Measurements from ENCODE around the gene GNG7.
"Not testable (repeated sequence)": the region's sequence is repeated elsewhere in the genome, so short reads cannot be mapped to it uniquely, and the experiment has no call there.

Gene GNG7

DNA sequence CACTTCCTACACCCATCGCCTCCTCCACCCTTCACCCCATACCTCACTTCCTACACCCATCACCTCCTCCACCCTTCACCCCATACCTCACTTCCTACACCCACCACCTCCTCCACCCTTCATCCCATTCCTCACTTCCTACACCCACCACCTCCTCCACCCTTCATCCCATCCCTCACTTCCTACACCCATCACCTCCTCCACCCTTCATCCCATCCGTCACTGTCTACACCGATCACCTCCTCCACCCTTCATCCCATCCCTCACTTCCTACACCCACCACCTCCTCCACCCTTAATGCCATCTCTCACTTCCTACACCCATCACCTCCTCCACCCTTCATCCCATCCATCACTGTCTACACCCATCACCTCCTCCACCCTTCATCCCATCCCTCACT lies 10.7 kb upstream of the GNG7 start:
- DNase-seq (ENCODE audit: low spot score) = not testable (repeated sequence)

DNA sequence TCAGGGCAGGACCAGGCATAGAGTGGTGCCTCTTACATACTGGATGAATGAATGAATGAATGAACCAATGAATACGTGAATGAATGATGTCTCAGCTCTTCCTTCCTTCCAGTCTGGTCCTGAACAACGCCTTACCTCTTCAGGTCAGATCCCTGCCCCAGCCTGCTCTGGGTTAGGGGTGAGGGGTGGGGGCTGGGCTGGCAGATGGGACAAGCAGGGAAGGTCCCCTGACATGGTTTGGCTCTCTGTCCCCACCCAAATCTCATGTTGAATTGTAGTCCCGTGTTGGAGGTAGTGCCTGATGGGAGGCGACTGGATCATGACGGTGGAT lies 9.3 kb upstream of the GNG7 start:
- DNase-seq (ENCODE audit: low spot score) = no peak

DNA sequence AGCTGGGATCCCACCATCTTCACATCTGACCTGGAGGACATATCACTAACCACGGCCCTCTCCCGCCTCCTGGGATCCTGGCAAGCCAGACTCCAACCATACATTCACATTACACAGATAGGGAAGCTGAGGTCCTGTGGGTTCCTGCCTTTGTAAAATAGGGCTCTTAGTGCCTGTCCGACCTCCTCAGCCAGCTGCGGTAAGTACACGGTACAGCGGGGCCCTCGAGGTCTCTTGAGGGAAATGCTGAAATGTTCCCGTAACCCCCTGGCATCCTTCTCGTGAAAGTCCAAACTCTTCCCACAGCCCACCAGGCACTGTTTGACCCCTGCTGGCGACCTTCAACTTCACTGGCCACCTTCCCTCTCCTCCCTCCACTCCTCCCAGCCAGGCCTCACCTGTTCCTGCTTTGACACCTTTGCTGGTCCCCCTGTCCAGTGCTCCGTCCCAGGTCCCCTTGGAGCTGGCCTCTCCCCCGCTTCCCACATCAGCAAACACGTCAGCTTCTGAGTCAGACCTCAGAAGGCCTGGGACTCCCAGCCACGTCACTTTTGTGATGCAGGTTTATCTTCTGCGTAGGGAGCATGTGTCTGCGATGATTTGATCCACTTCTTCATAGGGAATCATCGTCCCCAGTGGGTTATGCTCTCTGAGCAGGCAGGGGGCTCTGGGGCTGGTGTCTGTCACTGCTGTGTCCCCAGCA lies 8.8 kb upstream of the GNG7 start:
- no peak for DNase-seq (ENCODE audit: low spot score)

DNA sequence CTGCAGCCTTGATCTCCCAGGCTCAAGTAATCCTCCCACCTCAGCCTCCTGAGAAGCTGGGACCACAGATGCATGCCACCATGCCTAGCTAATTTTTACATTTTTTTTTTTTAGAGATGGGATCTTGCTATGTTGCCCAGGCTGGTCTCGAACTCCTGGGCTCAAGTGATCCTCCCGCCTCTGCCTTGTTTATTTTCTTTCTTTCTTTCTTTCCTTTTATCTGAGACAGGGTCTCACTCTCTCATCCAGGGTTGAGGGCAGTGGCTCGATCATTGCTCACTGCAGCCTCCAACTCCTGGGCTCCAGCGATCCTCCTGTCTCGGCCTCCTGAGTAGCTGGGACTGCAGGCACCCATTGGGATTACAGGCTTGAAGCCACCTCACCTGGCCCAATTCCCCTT lies 3.8 kb upstream of the GNG7 start:
- no peak for DNase-seq (ENCODE audit: low spot score)

DNA sequence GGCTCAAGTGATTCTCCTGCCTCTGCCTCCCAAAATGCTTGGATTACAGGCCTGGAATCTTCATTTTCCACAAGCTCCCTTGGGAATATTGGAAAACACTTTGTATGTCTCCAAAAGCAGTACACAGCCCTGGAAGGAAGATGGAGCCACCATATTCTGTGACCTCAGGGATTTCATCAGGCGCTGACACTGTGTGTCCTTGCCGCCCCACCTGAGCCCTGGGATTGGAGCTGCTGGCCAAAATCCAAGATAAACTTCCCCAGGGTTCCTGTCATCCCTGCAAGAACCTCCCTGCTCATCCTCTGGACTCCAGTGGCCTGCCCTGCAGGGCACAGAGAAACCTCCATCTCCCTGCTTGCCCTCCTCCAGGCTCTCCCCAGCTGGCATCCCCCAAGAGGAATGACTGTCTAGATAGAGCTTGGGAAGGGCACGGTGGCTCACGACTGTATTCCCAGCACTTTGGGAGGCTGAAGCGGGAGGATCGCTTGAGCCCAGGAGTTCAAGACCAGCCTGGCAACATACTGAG lies 1.3 kb upstream of the GNG7 start:
- no peak for DNase-seq (ENCODE audit: low spot score)

DNA sequence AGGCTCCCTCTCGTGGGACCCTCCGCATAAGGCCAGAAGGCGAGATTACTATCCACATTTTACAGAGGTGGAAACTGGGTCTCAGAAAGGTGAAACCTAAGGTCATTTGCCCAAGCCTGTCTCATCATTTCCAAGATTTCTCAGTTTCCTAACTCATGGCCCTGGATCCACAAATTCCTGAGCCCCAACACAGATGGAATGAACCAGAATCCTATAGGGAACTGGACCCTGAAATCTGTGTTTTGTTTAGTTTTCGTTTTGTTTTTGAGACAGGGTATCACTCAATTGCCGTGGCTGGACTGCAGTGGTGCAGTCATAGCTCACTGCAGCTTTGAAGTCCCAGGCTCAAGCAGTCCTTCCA lies 563 bp upstream of the GNG7 start:
- DNase-seq (ENCODE audit: low spot score) = no peak

DNA sequence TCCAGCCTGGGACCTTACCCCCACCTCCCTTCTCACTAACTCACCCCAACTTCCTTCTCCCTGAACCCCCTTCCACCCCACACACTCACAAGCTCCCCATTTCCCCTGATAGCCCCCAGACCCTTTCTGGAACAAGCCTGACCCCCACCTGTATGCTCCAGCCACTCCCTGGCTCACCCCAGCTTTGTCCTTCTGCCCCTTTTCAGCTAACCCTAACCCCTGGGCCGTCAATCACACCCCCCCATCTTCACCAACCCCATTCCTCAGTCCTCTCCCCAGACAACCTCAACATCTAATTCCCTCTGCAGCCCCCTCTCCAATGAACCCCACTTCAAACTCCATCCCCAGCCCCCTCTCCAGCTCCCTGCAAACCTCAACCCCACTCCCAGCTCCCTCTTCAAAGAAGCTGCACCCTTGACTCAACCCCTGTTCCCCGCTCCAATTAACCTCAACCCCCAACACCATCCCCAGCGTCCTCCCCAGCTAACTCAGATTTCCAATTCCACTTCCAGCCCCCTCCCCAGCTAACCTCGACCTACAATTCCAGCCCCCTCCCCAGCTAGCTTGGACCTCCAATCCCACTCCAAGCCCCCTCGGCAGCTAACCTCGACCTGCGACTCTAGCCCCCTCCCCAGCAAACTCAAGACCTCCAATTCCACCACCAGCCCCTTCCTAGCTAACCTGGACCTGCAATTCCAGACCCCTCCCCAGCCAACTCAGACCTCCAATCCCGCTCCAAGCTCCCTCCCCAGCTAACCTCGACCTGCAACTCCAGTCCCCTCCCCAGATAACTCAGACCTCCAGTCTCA lies 929 bp downstream of the GNG7 start:
- no peak for DNase-seq (ENCODE audit: low spot score)

DNA sequence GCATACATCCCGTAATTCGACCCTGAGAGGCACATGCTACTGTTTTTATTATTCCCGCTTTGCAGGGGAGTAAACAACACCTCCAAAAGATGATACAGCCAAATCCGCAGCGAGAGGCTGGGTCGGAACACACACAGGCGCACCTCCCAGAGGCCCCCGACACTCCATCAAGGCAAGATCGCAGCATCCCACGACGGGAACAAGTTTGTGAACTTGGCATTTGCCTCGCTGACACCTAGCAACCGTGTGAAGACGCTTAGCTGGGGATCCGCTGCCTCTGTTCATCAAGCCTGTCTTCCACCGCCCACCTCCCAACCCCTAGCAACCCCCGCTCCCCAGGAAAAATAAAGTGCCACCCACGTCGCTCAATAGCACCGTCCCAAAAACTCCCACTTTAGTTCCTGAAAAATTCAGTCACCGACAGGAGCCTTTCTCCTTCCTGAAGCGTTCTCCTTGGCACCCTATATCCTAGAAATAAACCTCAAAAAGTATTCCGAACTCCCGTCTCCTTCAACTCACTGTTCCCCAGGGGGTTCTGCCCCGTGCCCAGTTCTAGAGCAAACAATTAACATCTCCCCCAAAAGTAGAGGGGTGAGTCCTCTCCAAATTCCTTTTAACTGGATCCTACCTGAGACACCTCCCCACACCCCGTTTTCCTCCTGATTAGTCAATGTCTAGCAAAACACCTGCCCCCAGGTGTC lies 1.7 kb downstream of the GNG7 start:
- DNase-seq (ENCODE audit: low spot score) = no peak

DNA sequence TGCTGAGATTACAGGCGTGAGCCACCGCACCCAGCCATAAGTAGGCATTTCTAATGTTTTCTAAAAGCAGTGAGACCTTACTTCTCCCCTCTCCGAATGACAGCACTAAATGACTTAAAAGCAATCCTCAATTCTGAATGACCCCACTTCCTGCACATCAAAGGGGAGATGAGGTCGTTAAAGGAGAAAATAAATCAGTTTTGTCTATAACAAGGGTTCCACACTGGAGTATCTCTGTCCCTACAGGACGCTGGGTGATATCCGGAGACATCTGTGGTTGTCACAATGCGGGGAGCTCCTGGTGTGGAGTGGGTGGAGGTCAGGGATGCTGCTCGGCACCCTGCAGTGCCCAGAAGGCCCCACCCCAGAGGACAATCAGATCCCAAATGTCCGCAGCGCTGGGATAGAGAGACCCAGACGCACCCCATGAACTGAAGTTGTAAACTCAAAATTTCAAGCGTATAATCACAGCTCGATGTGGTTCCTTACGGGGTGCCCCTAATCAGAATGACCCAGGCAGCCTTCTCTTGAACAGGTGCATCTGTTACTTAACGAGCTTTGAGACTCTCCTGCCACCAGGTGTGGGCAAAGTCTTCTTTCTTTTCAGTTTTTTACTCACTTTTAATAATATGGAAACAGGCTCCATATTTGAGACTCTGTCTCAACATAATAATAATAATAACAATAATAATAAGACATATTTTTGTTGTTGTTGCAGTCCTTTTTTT lies 2.9 kb downstream of the GNG7 start:
- no peak for DNase-seq (ENCODE audit: low spot score)

DNA sequence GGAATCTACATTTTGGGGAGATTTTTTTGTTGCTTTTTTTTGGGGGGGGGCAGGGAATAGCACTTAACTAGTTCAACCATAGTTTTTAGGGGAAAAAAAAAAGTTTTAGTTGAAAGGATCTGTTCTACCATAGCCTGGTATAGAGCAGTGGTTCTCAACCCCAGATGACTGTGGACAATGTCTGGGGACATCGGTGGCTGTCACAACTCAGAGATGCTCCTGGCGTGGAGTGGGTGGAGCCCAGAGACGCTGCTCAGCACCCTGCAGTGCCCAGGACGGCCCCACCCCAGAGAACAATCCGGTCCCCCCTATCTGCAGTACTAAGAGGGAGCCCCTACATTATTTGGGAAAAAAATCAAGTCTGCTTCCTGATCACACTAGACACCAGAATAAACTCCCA lies 8.3 kb downstream of the GNG7 start:
- no peak for DNase-seq (ENCODE audit: low spot score)

DNA sequence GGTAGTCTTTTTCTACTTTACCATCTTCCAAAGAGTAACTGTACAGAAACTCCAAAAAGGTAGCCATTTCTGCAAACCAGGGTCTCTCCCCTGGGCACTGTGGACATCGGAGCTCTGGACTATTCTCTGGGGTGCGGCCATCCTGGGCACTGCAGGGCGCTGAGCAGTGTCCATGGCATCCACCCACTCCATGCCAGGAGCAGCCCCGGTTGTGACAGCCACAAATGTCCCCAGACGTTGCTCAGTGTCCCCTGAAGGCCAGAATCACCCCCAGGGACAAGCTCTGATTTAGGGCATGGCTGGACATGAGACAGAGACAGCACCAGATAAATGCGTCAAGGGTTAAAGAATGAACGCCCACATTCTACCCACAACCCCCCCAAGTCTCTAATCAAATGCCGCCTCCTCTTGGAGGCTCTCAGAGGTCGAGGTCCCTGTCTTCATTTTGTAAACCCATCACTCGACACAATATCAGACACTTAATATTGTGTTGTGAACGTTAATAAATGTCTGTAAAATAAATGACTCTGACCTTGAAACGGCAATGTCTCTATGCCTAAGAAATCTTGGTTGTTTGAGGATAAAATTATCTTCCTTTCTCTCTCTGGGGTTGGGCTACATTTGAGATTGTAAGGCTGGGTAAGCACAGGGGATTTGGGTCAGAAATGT lies 8.9 kb downstream of the GNG7 start:
- DNase-seq (ENCODE audit: low spot score) = no peak

DNA sequence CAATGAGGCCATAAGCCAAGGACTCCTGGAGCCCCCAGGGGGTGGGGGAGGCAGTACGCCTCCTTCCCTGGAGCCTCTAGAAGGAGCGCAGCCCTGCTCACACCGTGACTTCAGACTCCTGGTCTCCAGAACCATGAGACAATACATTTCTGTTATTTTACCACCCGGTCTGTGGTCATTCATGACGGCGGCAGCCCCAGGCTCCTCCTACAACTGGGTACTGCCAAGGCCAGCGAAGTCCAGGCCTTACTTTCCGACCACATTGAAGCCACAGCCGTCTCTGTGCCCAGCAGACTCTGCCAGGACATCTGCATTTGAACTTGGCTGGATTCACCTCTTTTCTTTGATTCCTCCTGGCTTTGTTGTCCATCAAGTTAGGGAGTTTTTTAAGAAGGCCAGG lies 10.5 kb downstream of the GNG7 start:
- DNase-seq (ENCODE audit: low spot score) = no peak

DNA sequence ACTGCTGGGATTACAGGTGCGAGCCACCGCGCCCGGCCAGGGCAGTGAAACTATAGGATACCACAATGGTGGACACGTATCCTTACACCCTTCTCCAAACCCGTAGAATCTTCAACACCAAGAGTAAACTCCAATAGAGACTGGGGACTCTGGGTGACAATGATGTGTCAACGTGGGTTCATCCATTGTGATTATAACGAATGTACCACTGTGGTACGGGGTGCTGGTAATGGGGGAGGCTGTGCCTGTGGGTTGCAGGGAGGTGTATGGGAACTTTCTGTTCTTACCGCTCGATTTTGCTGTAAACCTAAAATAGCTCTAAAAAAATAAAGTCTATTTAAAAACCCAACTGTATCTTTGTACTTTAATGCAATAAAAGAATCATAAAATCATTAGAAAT lies 11.6 kb downstream of the GNG7 start:
- no peak for DNase-seq (ENCODE audit: low spot score)

DNA sequence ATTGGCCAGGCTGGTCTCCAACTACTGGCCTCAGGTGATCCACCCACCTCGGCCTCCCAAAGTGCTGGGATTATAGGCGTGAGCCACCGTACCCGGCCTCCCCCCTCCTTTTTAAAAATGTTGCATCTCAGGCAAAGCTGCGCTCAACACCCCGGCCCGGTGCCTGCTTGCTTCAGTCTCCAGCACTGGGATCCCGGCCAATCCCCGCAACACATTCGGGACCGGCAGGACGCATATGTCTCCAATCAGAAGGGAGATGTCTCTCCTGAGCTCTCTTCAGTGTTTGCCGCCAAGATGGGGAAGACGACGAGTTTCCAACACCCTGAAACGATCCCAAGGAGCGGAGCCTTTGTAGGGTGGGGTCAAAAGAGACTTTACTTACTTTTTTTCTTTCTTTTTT lies 16.1 kb downstream of the GNG7 start:
- DNase-seq (ENCODE audit: low spot score) = no peak

DNA sequence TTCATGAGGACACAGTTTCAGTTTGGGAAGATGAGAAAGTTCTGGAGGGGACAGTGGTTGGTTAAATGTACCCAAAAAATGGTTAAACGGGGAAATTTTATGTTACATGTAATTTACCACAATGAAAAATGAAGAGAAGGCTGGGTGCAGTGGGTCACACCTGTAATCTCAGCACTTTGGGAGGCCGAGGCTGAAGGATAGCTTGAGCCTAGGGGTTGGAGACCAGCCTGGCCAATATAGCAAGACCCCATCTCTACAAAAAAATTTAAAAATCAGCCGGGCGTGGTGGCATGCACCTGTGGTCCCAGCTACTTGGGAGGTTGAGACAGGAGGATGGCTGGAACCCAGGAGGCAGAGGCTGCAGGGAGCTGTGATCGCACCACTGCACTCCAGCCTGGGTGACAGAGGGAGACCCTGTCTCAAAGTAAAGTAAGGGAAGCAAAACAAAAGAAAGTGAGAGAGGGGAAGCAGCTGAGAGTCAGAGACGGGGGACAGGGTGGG lies 17.2 kb downstream of the GNG7 start:
- no peak for DNase-seq (ENCODE audit: low spot score)

DNA sequence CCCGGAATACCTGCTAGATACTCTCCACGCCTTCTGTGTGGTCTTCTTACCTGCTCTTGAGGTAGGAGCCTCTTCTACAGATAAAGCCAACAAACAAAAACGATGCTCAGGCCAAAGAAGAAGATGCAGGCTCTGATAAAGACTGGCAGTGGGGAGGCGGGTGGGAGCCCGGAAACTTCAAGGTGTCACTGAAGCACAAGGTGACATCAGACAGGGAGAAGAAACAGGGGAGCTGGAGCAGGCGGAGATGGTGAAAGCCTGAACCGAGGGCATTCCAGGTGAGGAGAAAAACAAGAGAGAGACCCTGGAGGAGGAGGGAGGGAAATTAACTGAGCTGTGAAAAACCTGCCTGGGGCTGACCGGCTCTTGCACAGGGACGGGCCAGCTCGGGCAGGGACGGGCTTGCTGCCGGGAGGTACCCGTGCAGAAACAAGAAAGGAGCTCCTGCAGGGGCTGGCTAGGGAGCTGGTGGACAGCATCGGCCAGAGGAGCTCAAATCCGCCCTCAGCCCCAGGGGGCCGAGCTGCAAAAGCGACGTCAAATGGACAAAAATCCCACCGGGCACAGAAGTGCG lies 19.0 kb downstream of the GNG7 start:
- no peak for DNase-seq (ENCODE audit: low spot score)

DNA sequence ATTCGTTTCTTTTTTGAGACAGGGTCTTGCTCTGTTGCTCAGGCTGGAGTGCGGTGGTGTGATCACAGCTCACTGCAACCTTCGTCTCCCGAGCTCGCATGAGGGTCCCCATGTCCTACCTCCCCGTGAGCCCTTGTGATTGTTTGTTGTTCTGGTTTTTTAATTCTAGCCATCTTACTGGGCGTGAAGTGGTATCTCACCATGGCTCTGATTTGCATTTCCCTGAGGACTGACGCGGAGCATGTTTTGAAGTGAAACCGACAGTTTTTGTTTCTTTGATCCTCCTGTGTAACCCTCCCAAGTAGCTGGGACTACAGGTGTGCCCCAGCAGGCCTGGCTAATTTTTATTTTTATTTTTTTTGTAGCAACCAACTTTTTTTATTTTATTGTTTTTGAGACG lies 21.7 kb downstream of the GNG7 start:
- DNase-seq (ENCODE audit: low spot score) = no peak

DNA sequence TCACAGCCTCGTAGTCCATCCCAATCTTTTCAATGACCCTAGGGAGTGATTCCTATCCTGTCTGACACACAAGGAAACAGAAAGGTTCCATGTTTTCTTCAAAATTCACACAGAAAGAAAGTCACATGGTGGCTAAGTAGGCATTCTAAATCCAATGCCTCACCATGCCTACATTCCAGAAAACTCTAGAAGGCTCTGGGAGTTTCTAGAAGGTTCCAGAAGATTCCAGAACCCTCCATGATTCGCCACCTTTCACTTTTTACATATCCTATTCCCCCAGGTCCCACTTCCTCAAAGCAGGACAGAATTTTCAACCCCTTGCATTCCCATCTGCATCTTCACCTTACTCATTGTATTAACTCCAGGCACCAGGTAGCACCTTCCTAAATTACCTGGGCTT lies 23.1 kb downstream of the GNG7 start:
- DNase-seq (ENCODE audit: low spot score) = no peak

DNA sequence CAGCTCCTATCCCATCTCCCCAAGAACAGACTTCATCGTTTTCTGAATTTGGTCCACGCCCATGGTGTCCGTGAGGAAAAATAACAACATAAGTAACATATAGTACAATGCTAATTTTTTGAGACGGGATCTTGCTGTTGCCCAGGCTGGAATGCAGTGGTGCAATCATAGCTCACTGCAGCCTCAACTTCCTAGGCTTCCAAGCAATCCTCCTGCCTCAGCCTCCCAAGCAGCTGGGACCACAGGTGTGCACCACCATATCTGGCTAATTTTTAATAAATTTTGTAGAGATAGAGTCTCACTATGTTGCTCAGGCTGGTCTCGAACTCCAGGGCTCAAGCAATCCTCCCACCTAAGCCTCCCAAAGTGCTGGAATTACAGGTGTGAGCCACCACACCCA lies 23.5 kb downstream of the GNG7 start:
- DNase-seq (ENCODE audit: low spot score) = not testable (repeated sequence)

DNA sequence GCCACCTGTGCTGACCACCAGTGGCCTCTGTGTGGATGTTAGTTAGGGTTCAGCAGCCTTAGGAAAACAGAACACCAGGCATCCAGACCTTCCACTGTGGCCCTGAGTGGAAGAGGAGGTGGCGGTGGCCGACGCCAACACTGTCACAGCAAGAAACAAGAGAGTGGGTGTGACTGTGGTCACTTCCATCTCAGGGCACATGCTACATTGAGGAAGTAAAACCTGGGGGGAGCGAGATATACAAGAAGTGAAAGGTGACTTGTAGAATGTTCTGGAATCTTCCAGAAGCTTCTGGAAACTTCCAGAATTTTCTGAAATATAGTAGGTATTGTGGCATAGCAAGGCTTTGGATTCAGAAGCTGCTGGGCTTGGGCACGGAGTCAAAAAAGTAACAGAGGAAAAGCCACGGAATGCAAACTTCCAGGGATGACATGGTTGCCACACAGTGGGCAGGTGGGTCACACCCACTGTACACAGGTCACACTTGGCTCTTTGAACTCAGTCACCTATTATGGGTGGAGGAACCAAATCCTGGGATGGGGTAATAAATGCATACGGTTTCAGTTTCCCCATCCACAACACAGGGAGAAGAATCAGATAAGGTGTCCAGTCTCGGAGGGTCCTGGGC lies 24.3 kb downstream of the GNG7 start:
- DNase-seq (ENCODE audit: low spot score) = no peak

Measured in SK-N-DZ (cell line).